Smooth muscle cell of the brain vasculature (primary cell): Measurements from ENCODE around the gene PPP4R3A.
"Not testable (repeated sequence)": the region's sequence is repeated elsewhere in the genome, so short reads cannot be mapped to it uniquely, and the experiment has no call there.

ENCODE experiments used
- DNase-seq: peaks from one replicate; pipeline ENCODE4 v3.0.0-alpha.2; 2012; ENCODE audit warnings: low read depth, low spot score

The PPP4R3A gene

GRCh38 chr14:91409928-91410718, 100.0 kb downstream of the PPP4R3A start:
- no peak for DNase-seq

- DNase-seq, result not testable (repeated sequence)
Measured at GRCh38 chr14:91409240-91409639, 100.9 kb downstream of the PPP4R3A start.
